Measurements from ENCODE around the gene SCYGR4. TPM values are rescaled to one million over a fixed set of nuclear protein-coding genes. Genes with fewer than 3 reads are reported as not detected.

SCYGR4 gene
- polyA plus RNA-seq, 1 experiment, result not detected

DNA sequence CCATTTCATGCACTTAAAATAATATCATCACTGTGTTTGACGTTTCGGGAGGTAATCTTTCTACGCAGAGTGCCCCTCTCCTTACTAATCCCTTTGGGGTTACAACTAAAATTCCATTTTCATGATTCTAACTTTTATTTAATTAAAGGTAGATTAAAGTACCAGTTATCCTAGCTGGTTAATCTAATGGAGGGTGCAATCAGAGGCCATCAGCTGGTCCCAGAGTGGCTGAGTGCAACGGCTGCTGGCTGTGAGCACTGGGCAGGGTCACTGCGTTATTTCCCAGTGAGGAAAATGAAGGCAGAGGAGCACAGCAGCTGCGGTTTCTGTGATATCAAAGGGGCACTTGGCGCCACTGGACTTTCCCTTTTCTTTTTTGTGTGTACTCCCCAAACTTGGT, 12.1 kb downstream of the SCYGR4 start:
- POLR2A ChIA-PET, result no interaction called here
- no peak overlapping the region for H3K4me3 ChIP-seq (ENCODE audit: low read depth, low read length)

DNA sequence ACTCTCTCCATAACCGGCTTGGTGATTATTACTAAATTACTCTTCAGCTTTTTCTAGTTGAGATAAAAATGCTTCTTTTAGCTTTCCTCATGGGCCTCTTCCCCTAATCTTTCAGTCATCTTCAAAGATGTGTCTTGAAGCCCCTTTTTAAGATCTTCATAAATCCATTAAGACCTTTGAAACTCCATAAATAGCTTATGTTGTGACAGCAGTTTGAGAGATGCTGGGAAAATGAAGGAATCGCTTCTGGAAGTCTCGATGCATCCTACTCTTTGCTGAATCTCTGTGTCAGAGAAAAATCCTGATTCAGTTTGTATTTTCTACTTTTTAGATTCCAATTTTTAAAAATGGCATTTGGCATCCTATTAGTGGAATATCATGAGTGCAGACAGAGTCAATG, 13.0 kb downstream of the SCYGR4 start:
- POLR2A ChIA-PET, result no interaction called here

More for the DNA sequence above, 12.1 kb downstream of the SCYGR4 start:
- Histone ChIP-seq H3K27me3 (ENCODE audit: control insufficient read depth, insufficient read depth, low read length) (no peaks in the 10 kb centered on the region), H3K9me3 (ENCODE audit: control insufficient read depth, insufficient read depth, low read length) (no peaks in the 10 kb centered on the region), H3K27ac (ENCODE audit: low read depth, low read length) (no peak overlapping the region)
- no peak for DNase-seq (ENCODE audit: low read depth, low spot score)
- TF ChIP-seq, protein P1, sequence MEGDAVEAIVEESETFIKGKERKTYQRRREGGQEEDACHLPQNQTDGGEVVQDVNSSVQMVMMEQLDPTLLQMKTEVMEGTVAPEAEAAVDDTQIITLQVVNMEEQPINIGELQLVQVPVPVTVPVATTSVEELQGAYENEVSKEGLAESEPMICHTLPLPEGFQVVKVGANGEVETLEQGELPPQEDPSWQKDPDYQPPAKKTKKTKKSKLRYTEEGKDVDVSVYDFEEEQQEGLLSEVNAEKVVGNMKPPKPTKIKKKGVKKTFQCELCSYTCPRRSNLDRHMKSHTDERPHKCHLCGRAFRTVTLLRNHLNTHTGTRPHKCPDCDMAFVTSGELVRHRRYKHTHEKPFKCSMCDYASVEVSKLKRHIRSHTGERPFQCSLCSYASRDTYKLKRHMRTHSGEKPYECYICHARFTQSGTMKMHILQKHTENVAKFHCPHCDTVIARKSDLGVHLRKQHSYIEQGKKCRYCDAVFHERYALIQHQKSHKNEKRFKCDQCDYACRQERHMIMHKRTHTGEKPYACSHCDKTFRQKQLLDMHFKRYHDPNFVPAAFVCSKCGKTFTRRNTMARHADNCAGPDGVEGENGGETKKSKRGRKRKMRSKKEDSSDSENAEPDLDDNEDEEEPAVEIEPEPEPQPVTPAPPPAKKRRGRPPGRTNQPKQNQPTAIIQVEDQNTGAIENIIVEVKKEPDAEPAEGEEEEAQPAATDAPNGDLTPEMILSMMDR (IDR thresholded peaks at IDR 0.05; ENCODE audit: low read depth, low read length), result no peak
- CTCF ChIA-PET, result no interaction called here

DNA sequence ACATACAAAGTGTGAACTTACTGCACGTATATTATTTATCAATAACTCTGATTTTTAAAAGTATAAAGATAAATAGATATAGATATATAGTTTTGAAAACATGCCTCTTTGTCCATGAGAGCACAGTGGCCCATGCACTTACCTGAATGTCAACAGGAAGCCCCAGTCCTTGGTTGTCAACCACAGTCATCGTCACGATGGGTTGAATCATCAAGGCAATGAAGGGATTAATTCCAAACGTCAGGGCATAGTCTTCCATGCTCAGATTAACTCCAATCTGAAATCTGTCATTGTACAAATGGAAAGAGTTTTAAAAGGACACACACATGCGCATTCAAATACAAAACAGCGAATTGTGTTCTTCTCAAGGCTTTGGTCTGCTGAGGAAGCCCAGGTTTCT, 15.5 kb downstream of the SCYGR4 start:
- ChIA-PET CTCF (no interaction called here), POLR2A (no interaction called here)
- no peak for DNase-seq (ENCODE audit: low read depth, low spot score)
- H3K27ac ChIP-seq (ENCODE audit: low read depth, low read length), result no peak overlapping the region
- H3K9me3 ChIP-seq (ENCODE audit: control insufficient read depth, insufficient read depth, low read length), result no peaks in the 10 kb centered on the region
- no peaks in the 10 kb centered on the region for H3K27me3 ChIP-seq (ENCODE audit: control insufficient read depth, insufficient read depth, low read length)
- TF ChIP-seq, protein P1 (IDR thresholded peaks at IDR 0.05; ENCODE audit: low read depth, low read length), result no peak
- H3K4me3 ChIP-seq (ENCODE audit: low read depth, low read length), result no peak overlapping the region

More for the DNA sequence above, 13.0 kb downstream of the SCYGR4 start:
- H3K4me3 ChIP-seq (ENCODE audit: low read depth, low read length), result no peak overlapping the region
- no peak overlapping the region for H3K27ac ChIP-seq (ENCODE audit: low read depth, low read length)
- CTCF ChIA-PET, result interaction anchor here (0.6 to 2.9 kb wide), 2 partner anchors 28 to 260 kb away, joined by 3 to 11 read pairs; no protein-coding TSS in a partner anchor
- TF ChIP-seq, protein P1 (IDR thresholded peaks at IDR 0.05; ENCODE audit: low read depth, low read length), result no peak
- DNase-seq (ENCODE audit: low read depth, low spot score), result no peak
- no peaks in the 10 kb centered on the region for H3K27me3 ChIP-seq (ENCODE audit: control insufficient read depth, insufficient read depth, low read length)
- H3K9me3 ChIP-seq (ENCODE audit: control insufficient read depth, insufficient read depth, low read length), result no peaks in the 10 kb centered on the region

DNA sequence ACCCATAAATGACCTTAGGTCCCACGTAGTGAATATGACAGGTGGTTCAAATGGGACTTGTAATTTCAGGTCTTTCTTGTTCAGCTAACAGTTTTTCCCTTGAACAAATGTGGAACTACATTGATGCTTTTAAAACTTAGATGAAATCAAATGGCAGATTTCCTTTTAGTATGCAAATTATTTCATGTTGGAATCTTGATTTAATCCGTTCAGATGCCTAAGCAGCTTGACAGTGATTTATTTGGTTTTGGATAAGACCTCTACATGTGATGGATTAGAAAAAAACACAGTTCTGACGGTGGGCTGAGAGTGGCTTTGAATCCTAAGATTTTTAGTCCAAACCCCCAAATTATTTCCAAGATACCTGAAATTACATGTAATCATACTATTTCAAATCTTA, 16.9 kb downstream of the SCYGR4 start:
- POLR2A ChIA-PET, result no interaction called here
- no peak for DNase-seq (ENCODE audit: low read depth, low spot score)
- Histone ChIP-seq H3K9me3 (ENCODE audit: control insufficient read depth, insufficient read depth, low read length) (no peaks in the 10 kb centered on the region), H3K27me3 (ENCODE audit: control insufficient read depth, insufficient read depth, low read length) (no peaks in the 10 kb centered on the region), H3K27ac (ENCODE audit: low read depth, low read length) (no peak overlapping the region), H3K4me3 (ENCODE audit: low read depth, low read length) (no peak overlapping the region)
- CTCF ChIA-PET, result interaction anchor here (2.5 kb wide), 1 partner anchor 24 kb away, joined by 17 read pairs; no protein-coding TSS in a partner anchor
- TF ChIP-seq, protein P1 (IDR thresholded peaks at IDR 0.05; ENCODE audit: low read depth, low read length), result no peak

DNA sequence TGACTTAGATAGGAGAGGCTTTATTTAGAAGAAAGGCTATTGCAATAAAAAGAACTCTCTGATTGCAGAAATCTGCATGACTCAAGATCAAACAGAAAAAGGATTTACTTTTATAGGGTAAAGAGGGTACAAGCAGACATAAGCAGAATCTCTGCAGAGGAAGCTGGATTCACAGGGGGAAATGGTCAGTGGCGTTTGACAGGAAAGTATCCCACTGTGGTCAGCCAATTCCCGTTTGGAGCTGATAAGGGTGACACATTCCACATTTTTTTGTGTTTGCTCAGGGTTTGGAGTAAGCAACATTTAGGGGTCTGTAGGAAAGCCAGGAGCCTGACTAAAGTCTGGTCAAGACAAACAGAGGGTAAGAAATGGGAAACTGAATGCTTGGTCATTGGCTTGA, 25.4 kb downstream of the SCYGR4 start:
- H3K4me3 ChIP-seq (ENCODE audit: low read depth, low read length), result no peak overlapping the region
- no peaks in the 10 kb centered on the region for H3K9me3 ChIP-seq (ENCODE audit: control insufficient read depth, insufficient read depth, low read length)
- CTCF ChIA-PET, result interaction anchor here (0.6 kb wide), 1 partner anchor 15 kb away, joined by 4 read pairs; no protein-coding TSS in a partner anchor
- H3K27ac ChIP-seq (ENCODE audit: low read depth, low read length), result no peak overlapping the region
- TF ChIP-seq, protein P1 (IDR thresholded peaks at IDR 0.05; ENCODE audit: low read depth, low read length), result no peak
- POLR2A ChIA-PET, result no interaction called here
- no peaks in the 10 kb centered on the region for H3K27me3 ChIP-seq (ENCODE audit: control insufficient read depth, insufficient read depth, low read length)
- no peak for DNase-seq (ENCODE audit: low read depth, low spot score)
